PC-9 (cell line): ENCODE data around the gene TVP23A.

Source experiments
- EZH2 ChIP-seq: fragments of 200-600 bp; sonication (generic); IDR thresholded peaks from 2 replicates; pipeline ENCODE4 v1.8.0; 2017; ENCODE audit warnings: antibody characterized with exemption, low read depth
- TF ChIP-seq, protein P1 (sequence below): fragments of 200-600 bp; sonication (generic); conservative IDR thresholded peaks from 2 replicates; pipeline ENCODE4 v1.6.1; 2017; ENCODE audit warnings: mixed run types, antibody characterized with exemption, mild to moderate bottlenecking, moderate library complexity

DNA sequence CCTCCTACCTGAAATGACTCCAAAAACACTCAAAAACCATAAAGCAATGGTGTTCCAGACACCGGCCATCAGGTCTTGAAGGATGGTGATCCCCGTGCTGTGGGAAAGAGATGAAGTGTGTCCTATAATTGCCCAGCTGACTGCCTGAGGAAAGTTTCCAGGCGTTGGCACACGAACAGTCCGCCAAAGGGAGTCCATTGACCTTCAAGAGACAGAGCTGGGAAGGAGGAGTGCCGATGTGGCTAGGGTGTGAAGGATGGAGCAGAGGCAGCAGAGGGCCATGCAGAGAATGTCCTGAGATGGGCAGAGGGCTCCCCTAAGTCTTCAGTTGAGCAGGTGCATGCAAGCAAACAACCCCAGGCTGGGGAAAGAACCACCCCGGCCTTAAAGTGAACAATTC, 86.8 kb downstream of the TVP23A start:
- TF ChIP-seq, protein P1, sequence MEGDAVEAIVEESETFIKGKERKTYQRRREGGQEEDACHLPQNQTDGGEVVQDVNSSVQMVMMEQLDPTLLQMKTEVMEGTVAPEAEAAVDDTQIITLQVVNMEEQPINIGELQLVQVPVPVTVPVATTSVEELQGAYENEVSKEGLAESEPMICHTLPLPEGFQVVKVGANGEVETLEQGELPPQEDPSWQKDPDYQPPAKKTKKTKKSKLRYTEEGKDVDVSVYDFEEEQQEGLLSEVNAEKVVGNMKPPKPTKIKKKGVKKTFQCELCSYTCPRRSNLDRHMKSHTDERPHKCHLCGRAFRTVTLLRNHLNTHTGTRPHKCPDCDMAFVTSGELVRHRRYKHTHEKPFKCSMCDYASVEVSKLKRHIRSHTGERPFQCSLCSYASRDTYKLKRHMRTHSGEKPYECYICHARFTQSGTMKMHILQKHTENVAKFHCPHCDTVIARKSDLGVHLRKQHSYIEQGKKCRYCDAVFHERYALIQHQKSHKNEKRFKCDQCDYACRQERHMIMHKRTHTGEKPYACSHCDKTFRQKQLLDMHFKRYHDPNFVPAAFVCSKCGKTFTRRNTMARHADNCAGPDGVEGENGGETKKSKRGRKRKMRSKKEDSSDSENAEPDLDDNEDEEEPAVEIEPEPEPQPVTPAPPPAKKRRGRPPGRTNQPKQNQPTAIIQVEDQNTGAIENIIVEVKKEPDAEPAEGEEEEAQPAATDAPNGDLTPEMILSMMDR = no peak
- TF ChIP-seq EZH2 = no peak
